Measurements from ENCODE around the gene VPS37C. TPM values are rescaled to one million over a fixed set of nuclear protein-coding genes. Genes with fewer than 3 reads are reported as not detected.

The VPS37C gene
- total RNA-seq, 4 donors from 2014 or later, result 28.9 to 56.9 (median 40.3) TPM

DNA sequence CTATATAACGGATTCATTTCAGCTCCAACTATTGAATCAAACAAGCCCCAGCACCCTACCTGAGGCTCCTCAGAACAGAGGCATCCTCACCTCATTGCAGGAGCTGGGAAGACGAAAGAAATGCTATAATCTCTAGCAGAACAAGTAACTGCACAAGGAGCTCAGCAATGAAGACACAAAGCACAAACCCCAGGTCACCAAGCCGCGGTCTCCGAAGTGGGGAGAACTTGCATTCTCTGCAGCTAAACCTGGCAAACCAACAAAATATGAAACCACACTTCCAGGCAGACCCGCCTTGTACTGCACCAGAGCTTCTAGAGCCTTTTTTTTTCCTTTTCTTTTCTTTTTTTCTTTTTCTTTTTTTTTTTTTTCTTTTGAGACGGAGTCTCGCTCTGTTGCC lies 80.7 kb downstream of the VPS37C start:
- no peak overlapping the region for H3K4me3 ChIP-seq
- no peaks in the 10 kb centered on the region for H3K36me3 ChIP-seq
- no peaks in the 10 kb centered on the region for H3K27me3 ChIP-seq
- H3K27ac ChIP-seq, result peak overlapping the region in 2 of 4 donors; percentile 30 to 59
- H3K9me3 ChIP-seq, result no peaks in the 10 kb centered on the region
- TF ChIP-seq, protein P1, sequence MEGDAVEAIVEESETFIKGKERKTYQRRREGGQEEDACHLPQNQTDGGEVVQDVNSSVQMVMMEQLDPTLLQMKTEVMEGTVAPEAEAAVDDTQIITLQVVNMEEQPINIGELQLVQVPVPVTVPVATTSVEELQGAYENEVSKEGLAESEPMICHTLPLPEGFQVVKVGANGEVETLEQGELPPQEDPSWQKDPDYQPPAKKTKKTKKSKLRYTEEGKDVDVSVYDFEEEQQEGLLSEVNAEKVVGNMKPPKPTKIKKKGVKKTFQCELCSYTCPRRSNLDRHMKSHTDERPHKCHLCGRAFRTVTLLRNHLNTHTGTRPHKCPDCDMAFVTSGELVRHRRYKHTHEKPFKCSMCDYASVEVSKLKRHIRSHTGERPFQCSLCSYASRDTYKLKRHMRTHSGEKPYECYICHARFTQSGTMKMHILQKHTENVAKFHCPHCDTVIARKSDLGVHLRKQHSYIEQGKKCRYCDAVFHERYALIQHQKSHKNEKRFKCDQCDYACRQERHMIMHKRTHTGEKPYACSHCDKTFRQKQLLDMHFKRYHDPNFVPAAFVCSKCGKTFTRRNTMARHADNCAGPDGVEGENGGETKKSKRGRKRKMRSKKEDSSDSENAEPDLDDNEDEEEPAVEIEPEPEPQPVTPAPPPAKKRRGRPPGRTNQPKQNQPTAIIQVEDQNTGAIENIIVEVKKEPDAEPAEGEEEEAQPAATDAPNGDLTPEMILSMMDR (IDR thresholded peaks at IDR 0.05), result no peak
- no peak for TF ChIP-seq POLR2A (IDR thresholded peaks at IDR 0.05)
- peak in 1 of 3 donors; percentile 70 for DNase-seq
- H3K4me1 ChIP-seq, result no peaks in the 10 kb centered on the region

Other genes starting within 250 kb of the VPS37C start
- gene TMEM109, start 247.3 kb downstream of the VPS37C start, total RNA-seq, result 10 to 100 TPM; 26.3 to 40.5 (median 36.6) TPM
- 10 to 100 TPM in 1 of 4 donors, 1 to 10 TPM in 3; 1.6 to 28.9 (median 4.0) TPM for gene TMEM132A, start 237.0 kb downstream of the VPS37C start, total RNA-seq
- 10 to 100 TPM in 1 of 4 donors, 1 to 10 TPM in 3; 3.7 to 61.9 (median 8.8) TPM for gene SLC15A3, start 209.2 kb downstream of the VPS37C start, total RNA-seq
- 10 to 100 TPM in 1 of 4 donors, 1 to 10 TPM in 3; 3.3 to 15.7 (median 4.7) TPM for gene CD6, start 189.7 kb downstream of the VPS37C start, total RNA-seq
- gene CD5, start 58.9 kb downstream of the VPS37C start, total RNA-seq, result 1 to 10 TPM; 1.5 to 8.3 (median 3.7) TPM
- gene PGA3, start 42.1 kb upstream of the VPS37C start, total RNA-seq, result not detected
- gene PGA4, start 60.9 kb upstream of the VPS37C start, total RNA-seq, result not detected
- gene PGA5, start 79.7 kb upstream of the VPS37C start, total RNA-seq, result not detected
- gene VWCE, start 133.9 kb upstream of the VPS37C start, total RNA-seq, result 1 to 10 TPM in 1 of 4 donors, under 1 TPM in 1, not detected in 2; 0.85 to 1.2 TPM
- gene DDB1, start 171.7 kb upstream of the VPS37C start, total RNA-seq, result 100 to 1,000 TPM in 3 of 4 donors, 10 to 100 TPM in 1; 76.7 to 168 (median 136) TPM
- 100 to 1,000 TPM; 172 to 755 (median 689) TPM for gene TKFC, start 171.8 kb upstream of the VPS37C start, total RNA-seq
- gene CYB561A3, start 200.5 kb upstream of the VPS37C start, total RNA-seq, result 100 to 1,000 TPM in 1 of 4 donors, 10 to 100 TPM in 3; 75.9 to 112 (median 87.4) TPM
- 10 to 100 TPM; 44.7 to 63.5 (median 48.1) TPM for gene TMEM138, start 200.9 kb upstream of the VPS37C start, total RNA-seq
- gene TMEM216, start 231.2 kb upstream of the VPS37C start, total RNA-seq, result 10 to 100 TPM in 2 of 4 donors, 1 to 10 TPM in 2; 4.1 to 10.5 (median 8.3) TPM